HCT116 (cell line): ENCODE results near the gene PAX5. TPM values are rescaled to one million over a fixed set of nuclear protein-coding genes. Genes with fewer than 3 reads are reported as not detected.

ENCODE experiments used
- ATAC-seq: fragments of 200-7000 bp; cut with Tn5 transposase; 2 replicates; pipeline ENCODE4 v1.9.1; 2020; ENCODE audit warnings: mild to moderate bottlenecking, moderate library complexity
- BruUV-seq: library from RNA; stranded (reverse); fragments of 400-500 nt; replicated peaks from 2 replicates; lab custom pipeline; 2021; lab: Mats Ljungman, UMichigan
- CTCF ChIA-PET: fragments of 300-600 bp; sonication (Branson Sonifier 250); formaldehyde crosslinking; loops from one replicate; lab custom pipeline; 2021; ENCODE audit warnings: antibody characterized with exemption; lab: Charles Lee
- POLR2A ChIA-PET: fragments of 300-600, 350-600 bp; sonication (Branson Sonifier 250); formaldehyde crosslinking; loops from one replicate; lab custom pipeline; 2021; ENCODE audit warnings: antibody characterized with exemption; lab: Charles Lee
- RAD21 ChIA-PET, 2 experiments: fragments of 300-600 bp; sonication (Branson Sonifier 250); formaldehyde crosslinking; loops; one replicate each; lab custom pipeline; 2023; ENCODE audit warnings: low total read pairs in 2 of 2; ENCODE audit not compliant: uncharacterized antibody in 2 of 2, unreplicated experiment in 2 of 2, low non-redundant PET in 1 of 2; lab: Charles Lee
- DNase-seq: peaks from one replicate; pipeline ENCODE4 v3.0.0-alpha.2; 2010; ENCODE audit warnings: low read depth, low spot score
- H2AFZ ChIP-seq: fragments of 200-600 bp; shearing (Covaris generic), sonication (generic); 2 replicates; pipeline ENCODE4 v1.6.1; 2017; ENCODE audit warnings: low read depth, mixed run types, mixed read lengths, antibody characterized with exemption, low read length; ENCODE audit not compliant: poor library complexity, severe bottlenecking
- H3K27ac ChIP-seq: 2 replicates; pipeline ENCODE4 v1.5.1; 2012; ENCODE audit warnings: low read depth, low read length
- H3K27me3 ChIP-seq: fragments of 200-600 bp; sonication (generic); 2 replicates; pipeline ENCODE4 v1.6.1; 2016; ENCODE audit warnings: mixed run types, low read length, mixed read lengths; ENCODE audit not compliant: insufficient read depth
- H3K36me3 ChIP-seq, 2 experiments: fragments of 200-500 bp in 1 of 2; fragments of 200-600 bp in 1 of 2; sonication (Bioruptor generic) in 1 of 2; sonication (generic) in 1 of 2; 2 replicates each; pipeline versions ENCODE4 v1.5.1 to v1.6.1; 2014 to 2016; ENCODE audit warnings: low read length in 2 of 2, inconsistent platforms in 1 of 2, mixed read lengths in 1 of 2, mixed run types in 1 of 2; ENCODE audit not compliant: insufficient read depth in 2 of 2, control insufficient read depth in 1 of 2
- H3K4me1 ChIP-seq, 2 experiments: fragments of 200-600 bp in 1 of 2; sonication (generic) in 1 of 2; 2 replicates each; pipeline versions ENCODE4 v1.5.1 to v1.6.1; 2012 to 2017; ENCODE audit warnings: low read length in 2 of 2, inconsistent platforms in 1 of 2, mild to moderate bottlenecking in 1 of 2, mixed read lengths in 1 of 2, mixed run types in 1 of 2, moderate library complexity in 1 of 2; ENCODE audit not compliant: insufficient read depth in 2 of 2, control insufficient read depth in 1 of 2
- H3K4me2 ChIP-seq: fragments of 200-600 bp; sonication (generic); 2 replicates; pipeline ENCODE4 v1.6.1; 2017; ENCODE audit warnings: mixed run types, low read length, mixed read lengths
- H3K4me3 ChIP-seq, 2 experiments: fragments of 200-600 bp in 1 of 2; sonication (generic) in 1 of 2; replicated peaks in 1 of 2; 2 replicates each; pipeline ENCODE4 v1.5.1; 2011 to 2016; ENCODE audit warnings: low read length in 2 of 2, control low read depth in 1 of 2, low read depth in 1 of 2, mild to moderate bottlenecking in 1 of 2, mixed read lengths in 1 of 2, mixed run types in 1 of 2
- H3K79me2 ChIP-seq: fragments of 200-600 bp; sonication (generic); 2 replicates; pipeline ENCODE4 v1.6.1; 2017; ENCODE audit warnings: mild to moderate bottlenecking, mixed run types, low read length, moderate library complexity, mixed read lengths; ENCODE audit not compliant: insufficient read depth
- H3K9ac ChIP-seq: fragments of 200-600 bp; sonication (generic); 2 replicates; pipeline ENCODE4 v1.6.1; 2016; ENCODE audit warnings: low read length, mixed read lengths
- H3K9me2 ChIP-seq: fragments of 200-600 bp; sonication (generic), shearing (Covaris generic); 2 replicates; pipeline ENCODE4 v1.6.1; 2017; ENCODE audit warnings: mixed run types, mild to moderate bottlenecking, moderate library complexity; ENCODE audit not compliant: insufficient read depth
- H3K9me3 ChIP-seq, 2 experiments: fragments of 200-500 bp in 1 of 2; fragments of 200-600 bp in 1 of 2; sonication (Bioruptor generic) in 1 of 2; sonication (generic) in 1 of 2; 2 replicates each; pipeline ENCODE4 v1.6.1; 2014 to 2017; ENCODE audit warnings: low read length in 2 of 2, mixed read lengths in 2 of 2, inconsistent platforms in 1 of 2, low read depth in 1 of 2, mild to moderate bottlenecking in 1 of 2, mixed run types in 1 of 2, moderate library complexity in 1 of 2; ENCODE audit not compliant: control insufficient read depth in 1 of 2, insufficient read depth in 1 of 2
- H4K20me1 ChIP-seq: fragments of 200-600 bp; sonication (generic), shearing (Covaris generic); 2 replicates; pipeline ENCODE4 v1.6.1; 2017; ENCODE audit warnings: mixed run types, mild to moderate bottlenecking, moderate library complexity; ENCODE audit not compliant: insufficient read depth
- ATF3 ChIP-seq: IDR thresholded peaks from 2 replicates; pipeline ENCODE4 v1.6.1; 2012
- EZH2phosphoT487 ChIP-seq: fragments of 200-600 bp; IDR thresholded peaks from 2 replicates; pipeline ENCODE4 v1.6.1; 2018; ENCODE audit warnings: antibody characterized with exemption, borderline replicate concordance
- MAX ChIP-seq: IDR thresholded peaks from 2 replicates; pipeline ENCODE4 v1.6.1; 2012
- REST ChIP-seq: IDR thresholded peaks from 2 replicates; pipeline ENCODE4 v1.6.1; 2012; ENCODE audit warnings: low read depth
- SP1 ChIP-seq: IDR thresholded peaks from 2 replicates; pipeline ENCODE4 v1.6.1; 2012; ENCODE audit warnings: low read depth
- ZBTB33 ChIP-seq: IDR thresholded peaks from 2 replicates; pipeline ENCODE4 v1.6.1; 2011; ENCODE audit warnings: mild to moderate bottlenecking, low read length, moderate library complexity; ENCODE audit not compliant: insufficient replicate concordance; ENCODE audit errors: extremely low read depth
- ZFX ChIP-seq: fragments of 450-650 bp; IDR thresholded peaks from 2 replicates; pipeline ENCODE4 v1.6.1; 2017
- ZNF274 ChIP-seq: fragments of 200-500 bp; sonication (Bioruptor generic); IDR thresholded peaks from 2 replicates; pipeline ENCODE4 v1.6.1; 2014; ENCODE audit warnings: mild to moderate bottlenecking, low read depth, low read length, inconsistent platforms
- intact Hi-C: fragments of 100-400 bp; cut with micrococcal nuclease; formaldehyde crosslinking; loops from 2 replicates; pipeline ENCODE4 v1.10.0; 2022
- total RNA-seq: library from RNA; stranded (reverse); gene quantifications from one replicate; pipeline ENCODE4 v1.2.1, GENCODE V29; 2021; ENCODE audit not compliant: unreplicated experiment

The PAX5 gene
- total RNA-seq, 1 experiment from 2014 or later, result 0.17 TPM

GRCh38 chr9:36934478-36935065, 99.5 kb downstream of the PAX5 start:
- H3K9me2 ChIP-seq, result no peaks in the 10 kb centered on the region
- RAD21 ChIA-PET, result no interaction called here
- no TSS peak for BruUV-seq

More at GRCh38 chr9:36934478-36935065, 99.5 kb downstream of the PAX5 start:
- TF ChIP-seq ZNF274 (no peak), EZH2phosphoT487 (no peak), SP1 (no peak), ZBTB33 (no peak), ZFX (no peak), MAX (no peak), REST (no peak), ATF3 (no peak)
- Histone ChIP-seq H3K4me1 (peaks cover 0 to 17% of the 10 kb centered on the region in 2 experiments; a peak in 2 of 4 replicates), H4K20me1 (no peaks in the 10 kb centered on the region), H3K9ac (no peak overlapping the region), H3K36me3 (no peaks in the 10 kb centered on the region), H3K4me2 (no peak overlapping the region), H3K79me2 (no peaks in the 10 kb centered on the region), H3K9me3 (no peaks in the 10 kb centered on the region), H3K27me3 (no peaks in the 10 kb centered on the region), H3K27ac (no peak overlapping the region), H3K4me3 (no peak overlapping the region), H2AFZ (no peak overlapping the region)
- no peak for DNase-seq
- ATAC-seq, result no peak
- intact Hi-C loops, result no loop called here
- POLR2A ChIA-PET, result no interaction called here
- CTCF ChIA-PET, result no interaction called here
